SU-DHL-6 (cell line): Measurements from ENCODE around the gene LMAN2L.

Experiments used
- CTCF ChIP-seq: fragments of 200-600 bp; sonication (generic); IDR thresholded peaks from one replicate; pipeline ENCODE4 v1.5.1; 2017; ENCODE audit warnings: antibody characterized with exemption, mild to moderate bottlenecking, low read length, moderate library complexity; ENCODE audit not compliant: insufficient read depth, poor library complexity, severe bottlenecking
- EZH2phosphoT487 ChIP-seq: fragments of 200-600 bp; sonication (generic), shearing (Covaris generic); conservative IDR thresholded peaks from 2 replicates; pipeline ENCODE4 v1.6.1; 2018; ENCODE audit warnings: mild to moderate bottlenecking, antibody characterized with exemption, low read length, moderate library complexity, mixed read lengths

GRCh38 chr2:96775160-96775559, 35.3 kb upstream of the LMAN2L start:
- TF ChIP-seq CTCF, result no peak
- no peak for TF ChIP-seq EZH2phosphoT487
